Osteoblast (primary cell): ENCODE data around the gene ZBTB17. TPM values are rescaled to one million over a fixed set of nuclear protein-coding genes. Genes with fewer than 3 reads are reported as not detected.

ENCODE experiments used
- DNase-seq: peaks from one replicate; pipeline ENCODE4 v3.0.0; 2011; ENCODE audit warnings: low spot score, mixed read lengths; ENCODE audit not compliant: insufficient read length; ENCODE audit errors: missing footprints
- H2AFZ ChIP-seq: 2 replicates; pipeline ENCODE4 v1.6.0; 2011; ENCODE audit warnings: mild to moderate bottlenecking, low read length
- H3K27ac ChIP-seq: 2 replicates; pipeline ENCODE4 v1.5.1; 2011; ENCODE audit warnings: mild to moderate bottlenecking, low read depth, low read length, moderate library complexity
- H3K27me3 ChIP-seq: 2 replicates; pipeline ENCODE4 v1.6.0; 2012; ENCODE audit warnings: mild to moderate bottlenecking, control low read depth, inconsistent platforms, low read length, moderate library complexity; ENCODE audit not compliant: insufficient read depth
- H3K36me3 ChIP-seq: 2 replicates; pipeline ENCODE4 v1.5.1; 2011; ENCODE audit warnings: mild to moderate bottlenecking, low read length, control low read depth, moderate library complexity; ENCODE audit not compliant: insufficient read depth
- H3K4me1 ChIP-seq: 2 replicates; pipeline ENCODE4 v1.5.1; 2011; ENCODE audit warnings: mild to moderate bottlenecking, low read length, control low read depth, moderate library complexity; ENCODE audit not compliant: insufficient read depth
- H3K4me2 ChIP-seq: 2 replicates; pipeline ENCODE4 v1.6.0; 2011; ENCODE audit warnings: mild to moderate bottlenecking, low read length; ENCODE audit not compliant: insufficient read depth
- H3K4me3 ChIP-seq: fragments of 200-600 bp; sonication (generic); 3 replicates; pipeline ENCODE4 v1.5.1; 2012; ENCODE audit warnings: mild to moderate bottlenecking, low read length, inconsistent platforms; ENCODE audit not compliant: insufficient read depth
- H3K79me2 ChIP-seq: 2 replicates; pipeline ENCODE4 v1.6.0; 2012; ENCODE audit warnings: mild to moderate bottlenecking, low read length, control low read depth, inconsistent platforms; ENCODE audit not compliant: insufficient read depth
- H3K9me3 ChIP-seq: 2 replicates; pipeline ENCODE4 v1.5.1; 2011; ENCODE audit warnings: low read depth, low read length, control low read depth
- H4K20me1 ChIP-seq: 2 replicates; pipeline ENCODE4 v1.6.0; 2012; ENCODE audit warnings: mild to moderate bottlenecking, low read length, control low read depth; ENCODE audit not compliant: insufficient read depth
- total RNA-seq: library from RNA; depleted of rRNA; stranded (reverse); fragments of >200 nt; gene quantifications from 2 replicates; pipeline ENCODE4 v1.2.3, GENCODE V29; 2012
- TF ChIP-seq, protein P1 (sequence below): IDR thresholded peaks from 2 replicates; pipeline ENCODE4 v1.5.1; 2011; ENCODE audit warnings: mild to moderate bottlenecking, low read depth, low read length, moderate library complexity; ENCODE audit errors: extremely low read depth

Gene ZBTB17
- total RNA-seq, 1 donor, result 29.7 TPM

DNA sequence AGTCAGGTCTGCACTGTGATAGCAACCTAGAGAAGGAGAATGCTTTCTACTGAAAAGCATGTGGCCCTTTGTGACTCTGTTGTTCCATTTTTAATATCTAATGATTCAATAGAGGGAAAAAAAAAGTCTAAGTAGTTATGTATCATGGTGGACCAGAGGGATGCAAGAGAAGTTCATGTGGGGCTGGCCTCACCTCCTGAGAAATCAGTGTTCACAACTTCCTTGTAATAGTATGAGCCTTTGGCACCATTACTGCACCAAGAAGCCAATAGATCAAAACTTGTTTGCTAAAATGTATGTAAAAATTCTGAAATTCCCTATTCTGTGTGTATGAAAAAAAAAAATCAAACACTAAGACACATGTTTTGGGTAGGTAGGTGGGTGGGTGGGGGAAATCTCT lies 5.0 kb downstream of the ZBTB17 start:
- TF ChIP-seq, protein P1, sequence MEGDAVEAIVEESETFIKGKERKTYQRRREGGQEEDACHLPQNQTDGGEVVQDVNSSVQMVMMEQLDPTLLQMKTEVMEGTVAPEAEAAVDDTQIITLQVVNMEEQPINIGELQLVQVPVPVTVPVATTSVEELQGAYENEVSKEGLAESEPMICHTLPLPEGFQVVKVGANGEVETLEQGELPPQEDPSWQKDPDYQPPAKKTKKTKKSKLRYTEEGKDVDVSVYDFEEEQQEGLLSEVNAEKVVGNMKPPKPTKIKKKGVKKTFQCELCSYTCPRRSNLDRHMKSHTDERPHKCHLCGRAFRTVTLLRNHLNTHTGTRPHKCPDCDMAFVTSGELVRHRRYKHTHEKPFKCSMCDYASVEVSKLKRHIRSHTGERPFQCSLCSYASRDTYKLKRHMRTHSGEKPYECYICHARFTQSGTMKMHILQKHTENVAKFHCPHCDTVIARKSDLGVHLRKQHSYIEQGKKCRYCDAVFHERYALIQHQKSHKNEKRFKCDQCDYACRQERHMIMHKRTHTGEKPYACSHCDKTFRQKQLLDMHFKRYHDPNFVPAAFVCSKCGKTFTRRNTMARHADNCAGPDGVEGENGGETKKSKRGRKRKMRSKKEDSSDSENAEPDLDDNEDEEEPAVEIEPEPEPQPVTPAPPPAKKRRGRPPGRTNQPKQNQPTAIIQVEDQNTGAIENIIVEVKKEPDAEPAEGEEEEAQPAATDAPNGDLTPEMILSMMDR, result no peak
- peaks cover 36% of the 10 kb centered on the region for H4K20me1 ChIP-seq
- H3K79me2 ChIP-seq, result peaks cover 87% of the 10 kb centered on the region
- DNase-seq, result no peak
- H3K27ac ChIP-seq, result no peak overlapping the region
- no peaks in the 10 kb centered on the region for H3K27me3 ChIP-seq
- H3K4me1 ChIP-seq, result peaks cover 17% of the 10 kb centered on the region
- no peak overlapping the region for H3K4me2 ChIP-seq
- peaks cover 37% of the 10 kb centered on the region for H3K36me3 ChIP-seq
- H2AFZ ChIP-seq, result no peak overlapping the region
- H3K4me3 ChIP-seq, result no peak overlapping the region
- H3K9me3 ChIP-seq, result no peaks in the 10 kb centered on the region

DNA sequence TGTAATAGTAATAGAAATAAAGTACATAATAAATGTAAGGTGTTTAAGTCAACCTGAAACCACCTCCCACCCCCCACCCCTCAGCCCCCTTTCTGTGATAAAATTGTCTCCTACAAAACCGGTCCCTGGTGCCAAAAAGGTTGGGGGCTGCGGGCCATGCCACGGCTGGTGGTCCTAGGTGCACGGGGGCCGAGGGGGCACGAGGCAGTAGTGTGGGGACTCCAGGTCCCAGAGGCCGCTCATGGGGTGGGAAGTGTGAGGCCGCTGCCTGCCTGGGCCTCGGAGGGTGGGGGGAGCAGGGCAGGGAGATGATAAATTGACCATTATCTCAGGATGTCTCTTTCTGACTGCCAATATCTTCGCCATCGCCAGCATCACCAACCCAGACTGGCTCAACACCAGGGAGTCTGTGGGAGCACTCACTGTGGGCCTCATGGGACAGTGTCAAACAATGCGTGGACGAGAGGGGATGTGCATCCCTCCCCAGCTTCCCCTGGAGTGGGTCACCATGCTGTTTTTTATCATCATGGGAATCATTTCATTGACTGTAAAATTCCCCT lies 6.5 kb downstream of the ZBTB17 start:
- H4K20me1 ChIP-seq, result peaks cover 32% of the 10 kb centered on the region

DNA sequence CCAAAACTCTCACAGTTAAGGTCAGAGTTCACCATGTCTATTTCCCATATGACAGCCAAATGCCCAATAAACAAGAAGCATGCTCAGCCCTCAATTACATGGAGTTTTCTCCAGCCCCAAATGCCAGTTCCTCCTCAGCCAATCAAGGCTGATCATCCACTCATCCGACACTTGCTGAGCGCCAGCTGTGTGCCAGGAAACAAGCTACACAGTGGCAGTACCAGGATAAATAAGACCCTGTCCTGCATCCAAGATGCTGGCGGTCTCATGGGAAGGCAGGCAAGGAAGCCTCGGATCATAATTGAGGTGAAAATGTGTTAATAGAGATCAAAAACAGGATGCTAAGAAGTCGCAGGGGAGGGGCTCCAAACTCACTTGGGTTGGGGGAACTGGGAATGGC lies 7.7 kb downstream of the ZBTB17 start:
- Histone ChIP-seq H3K9me3 (no peaks in the 10 kb centered on the region), H2AFZ (no peak overlapping the region), H3K79me2 (peaks cover 74% of the 10 kb centered on the region), H3K27ac (no peak overlapping the region), H3K27me3 (no peaks in the 10 kb centered on the region), H4K20me1 (peaks cover 26% of the 10 kb centered on the region), H3K4me3 (no peak overlapping the region), H3K4me1 (peaks cover 29% of the 10 kb centered on the region), H3K36me3 (peaks cover 36% of the 10 kb centered on the region), H3K4me2 (no peak overlapping the region)
- TF ChIP-seq, protein P1, result no peak
- DNase-seq, result peak; percentile 26

More for the DNA sequence above, 6.5 kb downstream of the ZBTB17 start:
- H3K79me2 ChIP-seq, result peaks cover 75% of the 10 kb centered on the region
- no peaks in the 10 kb centered on the region for H3K27me3 ChIP-seq
- no peaks in the 10 kb centered on the region for H3K9me3 ChIP-seq
- H3K4me3 ChIP-seq, result no peak overlapping the region
- H3K27ac ChIP-seq, result no peak overlapping the region
- H3K4me1 ChIP-seq, result peaks cover 20% of the 10 kb centered on the region
- no peak overlapping the region for H2AFZ ChIP-seq
- TF ChIP-seq, protein P1, result no peak
- no peak for DNase-seq
- no peak overlapping the region for H3K4me2 ChIP-seq
- peaks cover 37% of the 10 kb centered on the region for H3K36me3 ChIP-seq

DNA sequence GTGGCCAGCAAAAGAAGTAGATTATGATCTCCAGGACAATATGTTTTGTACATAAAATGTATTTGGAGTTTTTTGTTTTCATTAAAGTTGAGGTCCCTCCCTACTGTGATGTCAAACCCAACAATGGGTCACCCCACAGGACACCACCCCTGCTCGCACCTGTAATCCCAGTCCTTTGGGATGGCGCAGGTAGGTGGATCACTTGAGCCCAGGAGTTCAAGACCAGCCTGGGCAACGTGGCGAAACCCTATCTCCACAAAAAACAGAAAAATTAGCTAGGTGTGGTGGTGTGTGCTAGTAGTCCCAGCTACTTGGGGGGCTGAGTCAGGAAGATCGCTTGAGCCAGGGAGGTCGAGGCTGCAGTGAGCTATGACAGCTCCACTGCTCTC lies 9.0 kb downstream of the ZBTB17 start:
- DNase-seq, result no peak
- Histone ChIP-seq H3K4me3 (no peak overlapping the region), H3K4me2 (no peak overlapping the region), H3K79me2 (peaks cover 71% of the 10 kb centered on the region), H3K9me3 (no peaks in the 10 kb centered on the region), H3K27ac (no peak overlapping the region), H3K4me1 (peaks cover 30% of the 10 kb centered on the region), H3K36me3 (peaks cover 24% of the 10 kb centered on the region), H2AFZ (no peak overlapping the region), H4K20me1 (peaks cover 24% of the 10 kb centered on the region), H3K27me3 (no peaks in the 10 kb centered on the region)
- TF ChIP-seq, protein P1, result no peak
